Thyroid gland (tissue), 4 donors: Measurements from ENCODE around the gene INO80C. TPM values are rescaled to one million over a fixed set of nuclear protein-coding genes. Genes with fewer than 3 reads are reported as not detected.

Experiments used
- DNase-seq, 2 donors: peaks; one replicate each; pipeline ENCODE4 v3.0.0-alpha.2; 2019
- H3K27ac ChIP-seq, 3 donors: fragments of 200-600 bp; sonication (generic); 1 replicate in 2 of 3; 2 replicates in 1 of 3; pipeline ENCODE4 v1.5.1; 2016 to 2019; ENCODE audit warnings: mild to moderate bottlenecking in 1 of 3, moderate library complexity in 1 of 3
- H3K27me3 ChIP-seq: fragments of 200-600 bp; sonication (generic); one replicate; pipeline ENCODE4 v1.5.1; 2019
- H3K36me3 ChIP-seq, 2 donors: fragments of 200-600 bp; sonication (generic); one replicate each; pipeline ENCODE4 v1.5.1; 2016 to 2019
- H3K4me1 ChIP-seq, 2 donors: fragments of 200-600 bp; sonication (generic); one replicate each; pipeline ENCODE4 v1.5.1; 2017 to 2019
- H3K4me3 ChIP-seq, 3 donors: fragments of 200-600 bp; sonication (generic); replicated peaks in 1 of 3; 1 replicate in 2 of 3; 2 replicates in 1 of 3; pipeline ENCODE4 v1.5.1; 2016; ENCODE audit warnings: mild to moderate bottlenecking in 1 of 3
- H3K9me3 ChIP-seq: fragments of 200-600 bp; sonication (generic); one replicate; pipeline ENCODE4 v1.5.1; 2017
- POLR2A ChIP-seq, 2 donors: fragments of 450-650 bp; IDR thresholded peaks; one replicate each; pipeline ENCODE4 v1.6.1; 2017; ENCODE audit warnings: antibody characterized with exemption in 2 of 2, mild to moderate bottlenecking in 2 of 2, moderate library complexity in 1 of 2
- WGBS, 2 donors: methylation state at CpG; one replicate each; pipeline ENCODE4 v1.1.5; 2017; 5-methylcytosine and 5-hydroxymethylcytosine counted together
- intact Hi-C: fragments of 100-400 bp; cut with DNase I; formaldehyde crosslinking; loops from one replicate; pipeline ENCODE4 v1.15.1; 2023
- total RNA-seq, 4 donors: library from RNA; depleted of rRNA; stranded (reverse); fragments of >200 nt; gene quantifications; one replicate each; pipeline ENCODE4 v1.2.3, GENCODE V29; 2016
- TF ChIP-seq, protein P1 (sequence below), 6 experiments: fragments of 200-600 bp in 3 of 6; fragments of 450-650 bp in 3 of 6; sonication (generic) in 3 of 6; IDR thresholded peaks; one replicate each; pipeline ENCODE4 v1.5.1; 2016 to 2019; ENCODE audit warnings: antibody characterized with exemption in 6 of 6, mild to moderate bottlenecking in 2 of 6, inconsistent platforms in 1 of 6, moderate library complexity in 1 of 6

The INO80C gene
- total RNA-seq, 4 donors from 2014 or later, result 5.1 to 19.3 (median 8.2) TPM

DNA sequence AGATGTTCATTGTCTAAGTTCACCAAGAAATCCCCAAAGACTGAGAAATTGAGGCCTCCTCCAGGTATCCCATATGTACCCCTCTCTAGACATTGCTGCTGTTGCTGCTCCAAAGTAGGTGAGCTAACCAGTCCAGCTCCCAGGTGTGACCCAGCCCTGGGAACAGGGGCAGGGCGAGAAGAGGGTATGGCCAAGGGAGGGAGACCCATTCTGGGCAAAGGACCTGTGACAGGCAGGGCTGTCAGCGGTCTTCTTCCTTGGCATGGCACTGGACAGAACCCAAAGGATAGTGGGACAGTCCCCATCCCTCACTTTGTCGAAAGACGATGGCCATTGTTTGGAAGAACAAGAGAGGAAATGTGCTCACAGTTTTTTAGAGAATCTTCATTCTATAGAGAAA is 7.2 kb upstream of the INO80C start:
- Histone ChIP-seq H3K27me3 (no peaks in the 10 kb centered on the region), H3K9me3 (no peaks in the 10 kb centered on the region), H3K27ac (no peak overlapping the region), H3K4me3 (no peak overlapping the region), H3K36me3 (no peaks in the 10 kb centered on the region), H3K4me1 (no peaks in the 10 kb centered on the region)
- TF ChIP-seq, protein P1, sequence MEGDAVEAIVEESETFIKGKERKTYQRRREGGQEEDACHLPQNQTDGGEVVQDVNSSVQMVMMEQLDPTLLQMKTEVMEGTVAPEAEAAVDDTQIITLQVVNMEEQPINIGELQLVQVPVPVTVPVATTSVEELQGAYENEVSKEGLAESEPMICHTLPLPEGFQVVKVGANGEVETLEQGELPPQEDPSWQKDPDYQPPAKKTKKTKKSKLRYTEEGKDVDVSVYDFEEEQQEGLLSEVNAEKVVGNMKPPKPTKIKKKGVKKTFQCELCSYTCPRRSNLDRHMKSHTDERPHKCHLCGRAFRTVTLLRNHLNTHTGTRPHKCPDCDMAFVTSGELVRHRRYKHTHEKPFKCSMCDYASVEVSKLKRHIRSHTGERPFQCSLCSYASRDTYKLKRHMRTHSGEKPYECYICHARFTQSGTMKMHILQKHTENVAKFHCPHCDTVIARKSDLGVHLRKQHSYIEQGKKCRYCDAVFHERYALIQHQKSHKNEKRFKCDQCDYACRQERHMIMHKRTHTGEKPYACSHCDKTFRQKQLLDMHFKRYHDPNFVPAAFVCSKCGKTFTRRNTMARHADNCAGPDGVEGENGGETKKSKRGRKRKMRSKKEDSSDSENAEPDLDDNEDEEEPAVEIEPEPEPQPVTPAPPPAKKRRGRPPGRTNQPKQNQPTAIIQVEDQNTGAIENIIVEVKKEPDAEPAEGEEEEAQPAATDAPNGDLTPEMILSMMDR (IDR thresholded peaks at IDR 0.05), result no peak
- no peak for TF ChIP-seq POLR2A (IDR thresholded peaks at IDR 0.05)
- intact Hi-C loops, result no loop called here
- WGBS, 2 donors, result 88 to 100% methylated on average over 4 of the region's 4 CpGs
- DNase-seq, result no peak

DNA sequence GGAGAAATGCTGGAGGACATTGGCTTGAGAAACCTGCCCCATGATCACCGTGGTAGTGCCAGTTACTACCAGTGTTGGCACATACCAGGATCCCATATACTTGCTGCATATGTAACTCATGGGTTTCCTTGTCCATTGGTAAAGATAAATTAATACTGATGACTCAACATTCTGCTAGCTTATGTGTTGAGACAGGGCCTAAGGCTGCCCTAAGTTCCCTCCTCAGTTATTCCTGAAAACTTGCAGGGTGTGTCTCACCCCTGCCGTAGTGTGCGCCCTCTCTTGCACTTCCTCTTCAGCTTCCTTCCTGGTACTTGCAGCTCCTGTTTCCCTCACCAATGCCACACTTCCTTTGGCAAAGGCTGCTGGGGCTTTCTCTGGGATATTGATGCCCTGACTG is 4.3 kb upstream of the INO80C start:
- 71 to 78% methylated on average over 3 of the region's 3 CpGs for WGBS, 2 donors
- Histone ChIP-seq H3K36me3 (no peaks in the 10 kb centered on the region), H3K27me3 (no peaks in the 10 kb centered on the region), H3K4me1 (peaks cover under 1 to 6% of the 10 kb centered on the region in 2 donors), H3K4me3 (no peak overlapping the region), H3K27ac (no peak overlapping the region), H3K9me3 (no peaks in the 10 kb centered on the region)
- TF ChIP-seq POLR2A (IDR thresholded peaks at IDR 0.05), result no peak
- TF ChIP-seq, protein P1 (IDR thresholded peaks at IDR 0.05), result no peak
- no peak for DNase-seq
- intact Hi-C loops, result no loop called here

DNA sequence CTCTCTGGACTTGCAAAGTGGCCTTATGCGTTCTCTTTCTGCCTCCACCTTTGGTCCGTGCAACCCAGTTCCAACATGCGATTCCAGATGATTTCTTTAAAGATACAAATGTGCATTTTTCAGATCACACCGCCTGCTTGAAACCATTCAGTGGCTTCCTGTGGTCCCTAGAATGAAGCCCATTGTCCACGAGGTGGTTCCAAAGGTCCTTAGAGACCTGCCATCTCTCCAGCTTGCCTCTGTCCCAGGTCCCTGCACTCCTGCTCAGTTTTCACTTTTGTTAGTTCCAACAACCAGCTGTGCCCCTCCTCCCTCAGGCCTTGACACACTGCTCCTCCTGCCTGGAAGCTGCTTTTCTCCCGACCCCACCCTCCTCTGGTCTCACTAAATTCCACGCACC is 3.6 kb upstream of the INO80C start:
- no peak overlapping the region for H3K4me3 ChIP-seq
- intact Hi-C loops, result no loop called here
- no peaks in the 10 kb centered on the region for H3K9me3 ChIP-seq
- no peaks in the 10 kb centered on the region for H3K36me3 ChIP-seq
- H3K27ac ChIP-seq, result no peak overlapping the region
- H3K27me3 ChIP-seq, result no peaks in the 10 kb centered on the region
- WGBS, 2 donors, result 78 to 86% methylated on average over 7 of the region's 7 CpGs
- TF ChIP-seq, protein P1 (IDR thresholded peaks at IDR 0.05), result no peak
- TF ChIP-seq POLR2A (IDR thresholded peaks at IDR 0.05), result no peak
- peaks cover 7 to 13% of the 10 kb centered on the region in 2 donors for H3K4me1 ChIP-seq
- DNase-seq, result no peak

DNA sequence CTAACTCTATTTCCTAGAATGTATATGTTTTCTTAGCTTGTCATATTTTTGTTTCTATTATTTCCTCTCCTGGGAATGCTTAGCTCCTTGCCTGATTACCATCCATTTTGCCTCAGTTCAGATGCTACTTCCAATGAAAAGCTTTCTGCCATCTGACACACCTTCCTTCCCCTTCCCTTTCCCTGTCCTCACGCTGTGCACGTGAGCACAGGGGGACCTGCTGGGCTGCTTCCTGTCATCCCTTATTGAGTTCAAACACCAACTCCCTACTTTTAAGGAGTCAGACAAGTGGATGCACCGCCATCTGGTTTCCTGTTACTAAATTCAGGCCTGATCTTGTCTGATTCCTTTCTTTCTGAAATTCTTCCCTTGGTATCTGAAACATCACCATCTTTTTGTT is 2.4 kb upstream of the INO80C start:
- no peak for DNase-seq
- no peaks in the 10 kb centered on the region for H3K36me3 ChIP-seq
- no peaks in the 10 kb centered on the region for H3K9me3 ChIP-seq
- no peak overlapping the region for H3K27ac ChIP-seq
- intact Hi-C loops, result no loop called here
- no peak overlapping the region for H3K4me3 ChIP-seq
- no peaks in the 10 kb centered on the region for H3K27me3 ChIP-seq
- WGBS, 2 donors, result 37 to 45% methylated on average over 3 of the region's 3 CpGs
- H3K4me1 ChIP-seq, result peaks cover 11 to 18% of the 10 kb centered on the region in 2 donors
- TF ChIP-seq, protein P1 (IDR thresholded peaks at IDR 0.05), result no peak
- no peak for TF ChIP-seq POLR2A (IDR thresholded peaks at IDR 0.05)

DNA sequence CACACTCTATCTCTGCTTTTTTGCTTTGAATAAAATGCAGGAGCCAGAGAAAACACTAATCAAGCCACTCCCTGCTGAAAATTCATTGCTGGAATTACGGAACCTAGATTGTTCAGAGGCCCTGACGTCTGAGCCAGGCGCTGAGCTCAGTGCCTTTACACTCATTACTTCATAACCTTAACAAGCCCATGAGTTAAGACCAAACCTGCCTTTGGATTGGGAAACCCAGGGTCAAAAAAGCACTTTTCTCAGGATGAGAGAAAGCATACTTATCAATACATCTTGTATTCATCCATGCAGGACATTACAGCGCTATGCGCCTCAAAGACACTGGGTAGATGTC is 762 bp downstream of the INO80C start:
- Histone ChIP-seq H3K4me3 (peak overlapping the region in 2 of 3 donors; percentile 54 to 55), H3K36me3 (no peaks in the 10 kb centered on the region), H3K4me1 (peaks cover 11 to 18% of the 10 kb centered on the region in 2 donors), H3K27ac (peak overlapping the region; percentile 95 to 97 (median 96)), H3K9me3 (no peaks in the 10 kb centered on the region), H3K27me3 (no peaks in the 10 kb centered on the region)
- intact Hi-C loops, result no loop called here
- WGBS, 2 donors, result 1 to 2% methylated on average over 5 of the region's 5 CpGs
- peak in 1 of 2 donors; percentile 13 for DNase-seq
- TF ChIP-seq POLR2A (IDR thresholded peaks at IDR 0.05), result no peak
- TF ChIP-seq, protein P1 (IDR thresholded peaks at IDR 0.05), result no peak
